Natural killer cell treated with Interleukin-12 subunit alpha and Interleukin-12 subunit beta and Interleukin-15 and Interleukin-18, amount 100 ng/mL, for 72 hours (primary cell): Measurements from ENCODE around the gene ARRB1. TPM values are rescaled to one million over a fixed set of nuclear protein-coding genes. Genes with fewer than 3 reads are reported as not detected.
A peak's percentile ranks its signal among the peaks of the same experiment; 100 is the strongest.
"Not testable (repeated sequence)": the region's sequence is repeated elsewhere in the genome, so short reads cannot be mapped to it uniquely, and the experiment has no call there.

Experiments
- ATAC-seq, 2 donors: fragments of 150-1000 bp; cut with Tn5 transposase in 1 of 2; sonication (Bioruptor Pico), chemical (Tn5 transposase) in 1 of 2; 2 replicates each; pipeline ENCODE4 v1.10.0; 2021
- DNase-seq: peaks from one replicate; pipeline ENCODE4 v3.0.0; 2022; ENCODE audit warnings: low spot score
- H3K27ac Mint-ChIP-seq, 2 donors: 1 replicate in 1 of 2; 2 replicates in 1 of 2; pipeline ENCODE4 v1.8.0; 2022; ENCODE audit warnings: mixed read lengths in 2 of 2, mild to moderate bottlenecking in 1 of 2, moderate library complexity in 1 of 2
- H3K27me3 Mint-ChIP-seq, 2 donors: 1 replicate in 1 of 2; 2 replicates in 1 of 2; pipeline ENCODE4 v1.8.0; 2022; ENCODE audit warnings: mixed read lengths in 2 of 2
- H3K36me3 Mint-ChIP-seq: one replicate; pipeline ENCODE4 v1.8.0; 2022; ENCODE audit warnings: mixed read lengths
- H3K4me1 Mint-ChIP-seq, 2 donors: 1 replicate in 1 of 2; 2 replicates in 1 of 2; pipeline ENCODE4 v1.8.0; 2022; ENCODE audit warnings: low read depth in 2 of 2, mixed read lengths in 2 of 2, mild to moderate bottlenecking in 1 of 2
- H3K4me3 Mint-ChIP-seq: one replicate; pipeline ENCODE4 v1.8.0; 2022; ENCODE audit warnings: mixed read lengths
- H3K9me3 Mint-ChIP-seq: 2 replicates; pipeline ENCODE4 v1.8.0; 2022; ENCODE audit warnings: mixed read lengths
- total RNA-seq, 2 donors: library from RNA; stranded (reverse); gene quantifications; one replicate each; pipeline ENCODE4 v1.2.3, GENCODE V29; 2022

The ARRB1 gene
- total RNA-seq, 2 donors from 2014 or later, result 47.8 to 54.5 TPM

DNA sequence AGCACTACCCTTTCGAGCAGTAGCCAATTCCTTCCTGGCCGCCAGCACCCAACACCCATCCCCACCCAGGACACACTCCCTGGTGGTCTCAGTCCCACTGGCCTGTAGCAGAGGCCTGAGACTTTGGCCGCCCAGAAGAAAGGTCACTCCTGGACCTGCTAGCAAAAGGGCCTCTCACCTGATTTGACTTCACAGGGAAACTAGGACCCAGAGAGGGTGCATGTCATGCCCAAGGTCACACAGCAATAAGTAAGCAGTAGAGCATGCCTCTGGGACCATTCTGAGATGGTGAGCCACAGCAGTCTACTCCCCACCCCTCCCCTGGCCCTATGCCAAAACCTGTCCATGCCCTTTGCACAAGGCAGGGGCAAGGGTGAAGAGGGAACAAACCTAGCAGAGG lies 7.3 kb downstream of the ARRB1 start:
- Mint-ChIP-seq H3K4me3 (no peak overlapping the region), H3K9me3 (no peaks in the 10 kb centered on the region), H3K27ac (peak overlapping the region; percentile 66 to 92), H3K27me3 (no peaks in the 10 kb centered on the region), H3K4me1 (peaks cover 81 to 85% of the 10 kb centered on the region in 2 donors), H3K36me3 (no peaks in the 10 kb centered on the region)
- ATAC-seq, result no peak
- DNase-seq, result peak; percentile 51

DNA sequence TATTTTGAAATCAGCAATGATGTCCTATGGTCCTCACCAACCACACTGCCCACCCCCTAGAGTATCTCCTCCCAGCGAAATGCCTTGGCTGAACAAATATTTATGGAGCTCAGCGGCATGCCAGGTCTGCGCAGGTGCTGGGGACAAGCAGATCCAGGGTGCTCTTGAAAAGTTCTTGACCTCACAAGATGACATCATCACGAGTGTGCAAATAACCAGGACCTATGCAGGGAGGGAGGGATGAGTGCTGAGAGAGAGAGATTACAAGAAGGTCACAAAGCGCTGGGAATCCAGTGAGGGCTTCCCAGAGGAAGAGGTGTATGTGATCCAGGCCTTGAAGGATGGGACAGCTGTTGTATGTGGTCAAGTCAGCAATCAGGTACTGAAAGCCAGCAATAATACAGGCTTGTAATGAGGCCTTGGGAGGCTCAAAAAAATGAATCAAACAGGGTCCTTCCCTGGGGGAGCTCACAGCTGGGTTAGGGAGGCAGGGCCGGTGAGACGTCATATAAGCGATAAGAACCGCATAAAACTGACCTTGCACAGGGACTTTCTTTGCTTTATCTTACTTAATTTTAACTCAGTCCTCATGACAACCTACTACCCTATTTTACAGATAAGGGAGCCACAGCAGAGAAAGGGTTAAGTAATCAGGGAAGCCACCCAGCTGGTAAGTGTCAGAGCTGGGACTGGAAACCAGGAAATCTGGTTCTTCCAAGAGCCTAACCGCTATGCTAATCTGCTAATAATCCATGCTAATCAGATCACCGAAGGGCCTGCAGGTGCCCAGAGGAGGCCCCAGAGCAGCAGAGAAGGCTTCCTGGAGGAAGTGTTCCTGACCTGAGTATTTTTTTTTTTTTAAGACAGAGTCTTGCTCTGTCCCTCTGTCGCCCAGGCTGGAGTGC lies 8.2 kb downstream of the ARRB1 start:
- Mint-ChIP-seq H3K4me3 (peak overlapping the region; percentile 2), H3K27ac (peak overlapping the region; percentile 66 to 92), H3K36me3 (no peaks in the 10 kb centered on the region), H3K9me3 (no peaks in the 10 kb centered on the region), H3K27me3 (no peaks in the 10 kb centered on the region), H3K4me1 (peaks cover 78 to 83% of the 10 kb centered on the region in 2 donors)
- ATAC-seq, result no peak
- DNase-seq, result peak; percentile 44

GRCh38 chr11:75342231-75342918 lies 9.1 kb downstream of the ARRB1 start:
- peak overlapping the region; percentile 78 for H3K4me3 Mint-ChIP-seq
- H3K27ac Mint-ChIP-seq, result peak overlapping the region; percentile 66 to 92

DNA sequence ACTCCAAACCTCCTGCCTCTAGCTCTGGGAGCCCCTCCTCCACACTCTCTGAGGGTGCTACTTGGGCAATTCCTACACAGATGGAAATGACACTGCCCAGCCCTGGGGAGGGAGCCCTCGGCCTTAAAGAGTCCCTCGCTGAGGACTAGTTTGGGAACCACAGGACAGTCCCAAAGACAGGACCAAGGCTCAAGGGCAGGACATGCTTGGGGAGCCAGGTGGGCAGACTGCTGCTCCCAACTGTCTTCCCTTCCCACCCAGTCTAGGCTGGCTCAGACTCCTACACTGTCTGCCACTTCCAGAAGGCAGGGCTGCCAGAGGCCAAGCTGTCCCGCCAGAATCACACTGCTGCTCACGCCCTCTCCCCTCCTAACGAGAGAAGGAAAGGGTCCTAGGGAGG lies 9.8 kb downstream of the ARRB1 start:
- peak; percentile 57 for DNase-seq
- Mint-ChIP-seq H3K36me3 (no peaks in the 10 kb centered on the region), H3K27me3 (no peaks in the 10 kb centered on the region), H3K4me3 (peak overlapping the region; percentile 78), H3K9me3 (no peaks in the 10 kb centered on the region), H3K4me1 (peaks cover 79 to 82% of the 10 kb centered on the region in 2 donors), H3K27ac (peak overlapping the region; percentile 66 to 92)
- ATAC-seq, result no peak

More at GRCh38 chr11:75342231-75342918, 9.1 kb downstream of the ARRB1 start:
- no peaks in the 10 kb centered on the region for H3K9me3 Mint-ChIP-seq
- ATAC-seq (no peak), DNase-seq (peak; percentile 29)
- H3K36me3 Mint-ChIP-seq, result no peaks in the 10 kb centered on the region
- H3K27me3 Mint-ChIP-seq, result no peaks in the 10 kb centered on the region
- peaks cover 79 to 82% of the 10 kb centered on the region in 2 donors for H3K4me1 Mint-ChIP-seq

DNA sequence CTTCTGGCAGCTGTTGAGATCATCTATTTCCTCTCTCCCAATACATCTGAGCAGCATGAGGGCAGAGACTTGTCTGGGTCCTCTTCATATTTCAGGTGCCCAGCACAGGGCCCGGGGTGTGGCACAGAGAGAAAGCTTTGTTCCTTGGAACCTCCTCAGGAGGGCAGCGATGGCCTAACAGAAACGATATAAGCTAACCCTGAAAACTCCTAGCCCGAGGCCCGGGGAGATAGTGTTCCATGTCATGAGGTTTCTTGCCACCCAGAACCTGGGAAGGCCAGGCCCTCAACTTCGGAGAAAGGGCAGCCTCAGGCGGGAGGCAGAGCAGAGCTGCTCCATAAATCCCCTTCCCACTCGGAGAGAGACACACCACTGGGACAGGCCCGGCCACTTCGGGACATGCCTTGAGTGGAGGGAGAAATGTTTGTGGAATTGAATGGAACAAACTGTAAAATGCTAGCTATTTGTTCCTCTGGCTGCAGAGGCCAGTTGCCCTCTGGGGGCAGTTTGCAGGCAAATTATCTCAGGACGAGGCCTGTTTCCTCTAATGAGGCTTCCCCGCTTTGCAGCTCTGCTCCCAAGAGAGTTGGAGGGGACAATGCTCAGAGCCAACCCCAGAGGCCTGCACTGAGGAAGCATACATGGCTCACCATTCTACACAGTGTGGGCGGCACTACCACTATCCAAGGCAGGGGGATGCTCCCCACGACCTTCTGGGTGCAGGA lies 11.6 kb downstream of the ARRB1 start:
- Mint-ChIP-seq H3K27ac (peak overlapping the region; percentile 66 to 92), H3K9me3 (no peaks in the 10 kb centered on the region), H3K4me3 (peak overlapping the region; percentile 78), H3K4me1 (peaks cover 73 to 76% of the 10 kb centered on the region in 2 donors), H3K36me3 (no peaks in the 10 kb centered on the region), H3K27me3 (no peaks in the 10 kb centered on the region)
- DNase-seq, result peak; percentile 41
- peak in 1 of 2 donors; percentile 20 for ATAC-seq

DNA sequence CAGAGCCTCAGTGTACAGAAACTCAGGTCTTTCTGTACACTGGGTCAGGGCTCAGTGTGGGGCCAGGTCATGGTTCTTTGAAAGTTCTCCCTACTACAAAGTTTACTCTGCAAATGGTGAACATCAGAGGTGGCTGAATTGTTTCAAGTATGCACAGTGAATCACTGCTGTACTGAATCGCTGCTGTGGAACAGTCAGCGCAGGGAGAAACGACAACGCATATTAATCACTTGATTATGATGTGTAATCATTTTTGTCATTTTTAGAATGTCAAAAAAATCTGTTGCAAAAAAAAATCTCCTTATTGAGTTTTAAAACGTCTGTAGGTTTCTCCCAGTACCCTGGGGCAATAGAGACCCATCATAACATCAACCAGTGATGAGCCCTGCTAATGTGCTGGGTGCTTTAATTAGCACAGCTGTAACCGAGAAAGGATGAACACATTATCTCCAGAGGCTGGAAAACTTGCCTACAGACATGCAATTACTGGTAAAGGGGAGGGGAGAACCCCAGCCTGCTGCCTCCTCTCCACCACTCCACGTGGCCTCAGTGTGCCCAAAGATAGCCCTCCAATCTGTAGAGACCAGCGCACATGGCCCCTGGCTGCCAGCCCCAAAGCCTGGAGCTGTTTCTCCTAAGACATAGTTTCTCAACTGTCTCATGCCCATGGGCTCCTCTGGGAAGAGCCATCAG lies 12.8 kb downstream of the ARRB1 start:
- Mint-ChIP-seq H3K4me1 (peaks cover 76 to 78% of the 10 kb centered on the region in 2 donors), H3K9me3 (no peaks in the 10 kb centered on the region), H3K27me3 (no peaks in the 10 kb centered on the region), H3K36me3 (no peaks in the 10 kb centered on the region), H3K4me3 (peak overlapping the region; percentile 78), H3K27ac (peak overlapping the region; percentile 66 to 92)
- DNase-seq, result no peak
- ATAC-seq, result no peak

DNA sequence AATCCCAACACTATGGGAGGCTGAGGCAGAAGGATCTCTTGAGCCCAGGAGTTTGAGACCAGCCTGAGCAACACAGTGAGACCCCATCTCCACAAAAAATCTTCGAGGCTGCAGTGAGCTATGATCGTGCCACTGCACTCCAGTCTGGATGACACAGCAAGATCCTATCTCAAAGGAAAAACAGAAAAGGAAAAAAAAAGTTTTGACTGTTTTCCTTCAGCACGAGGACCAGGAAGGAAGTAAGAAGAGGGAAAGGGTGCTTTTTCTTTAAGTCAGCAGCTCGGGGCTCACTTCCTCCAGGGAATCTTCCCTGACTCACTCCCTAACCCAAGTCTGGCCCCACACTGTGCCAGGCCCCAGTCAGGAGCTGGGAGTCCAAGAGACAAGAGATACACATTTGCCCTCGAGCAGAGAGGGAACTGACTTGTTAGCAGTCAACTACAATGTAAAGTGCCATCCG lies 14.2 kb downstream of the ARRB1 start:
- no peaks in the 10 kb centered on the region for H3K27me3 Mint-ChIP-seq
- no peak overlapping the region for H3K4me3 Mint-ChIP-seq
- H3K36me3 Mint-ChIP-seq, result no peaks in the 10 kb centered on the region
- no peaks in the 10 kb centered on the region for H3K9me3 Mint-ChIP-seq
- peaks cover 75 to 78% of the 10 kb centered on the region in 2 donors for H3K4me1 Mint-ChIP-seq
- peak; percentile 31 for DNase-seq
- no peak for ATAC-seq
- H3K27ac Mint-ChIP-seq, result peak overlapping the region; percentile 84 to 92

GRCh38 chr11:75334976-75335375 lies 16.5 kb downstream of the ARRB1 start:
- H3K36me3 Mint-ChIP-seq, result no peaks in the 10 kb centered on the region
- peak overlapping the region in 1 of 2 donors; percentile 75 for H3K27ac Mint-ChIP-seq
- peaks cover 71 to 73% of the 10 kb centered on the region in 2 donors for H3K4me1 Mint-ChIP-seq
- no peak for ATAC-seq
- no peak overlapping the region for H3K4me3 Mint-ChIP-seq
- no peak for DNase-seq
- H3K9me3 Mint-ChIP-seq, result no peaks in the 10 kb centered on the region
- H3K27me3 Mint-ChIP-seq, result no peaks in the 10 kb centered on the region

- Mint-ChIP-seq H3K36me3 (no peaks in the 10 kb centered on the region), H3K4me1 (peaks cover 71 to 74% of the 10 kb centered on the region in 2 donors), H3K4me3 (no peak overlapping the region), H3K9me3 (no peaks in the 10 kb centered on the region), H3K27me3 (no peaks in the 10 kb centered on the region), H3K27ac (peak overlapping the region; percentile 27 to 82)
- DNase-seq (no peak), ATAC-seq (no peak)
Measured at GRCh38 chr11:75334402-75334891, 17.0 kb downstream of the ARRB1 start.

DNA sequence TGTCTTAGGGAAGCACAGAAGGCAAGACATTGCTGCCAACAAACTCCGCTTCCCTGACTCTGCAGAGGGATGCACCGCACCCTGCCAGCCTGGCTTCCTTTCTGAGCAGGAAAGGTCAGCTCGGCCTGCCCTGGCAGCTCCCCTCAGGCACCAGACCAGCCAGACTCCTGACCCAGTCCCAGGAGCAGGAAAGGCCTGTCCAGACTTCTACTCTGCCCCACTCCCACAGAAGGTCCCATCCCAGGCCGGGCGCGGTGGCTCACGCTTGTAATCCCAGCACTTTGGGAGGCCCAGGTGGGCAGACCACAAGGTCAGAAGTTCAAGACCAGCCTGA lies 17.7 kb downstream of the ARRB1 start:
- no peaks in the 10 kb centered on the region for H3K36me3 Mint-ChIP-seq
- H3K4me3 Mint-ChIP-seq, result no peak overlapping the region
- H3K27ac Mint-ChIP-seq, result peak overlapping the region; percentile 34 to 82
- peaks cover 65 to 71% of the 10 kb centered on the region in 2 donors for H3K4me1 Mint-ChIP-seq
- no peak for ATAC-seq
- H3K27me3 Mint-ChIP-seq, result no peaks in the 10 kb centered on the region
- no peak for DNase-seq
- H3K9me3 Mint-ChIP-seq, result no peaks in the 10 kb centered on the region

GRCh38 chr11:75333022-75333806 lies 18.2 kb downstream of the ARRB1 start:
- Mint-ChIP-seq H3K4me3 (no peak overlapping the region), H3K9me3 (no peaks in the 10 kb centered on the region), H3K4me1 (peaks cover 68 to 73% of the 10 kb centered on the region in 2 donors), H3K27me3 (no peaks in the 10 kb centered on the region), H3K36me3 (no peaks in the 10 kb centered on the region), H3K27ac (peak overlapping the region; percentile 34 to 73)
- DNase-seq (no peak), ATAC-seq (no peak)

DNA sequence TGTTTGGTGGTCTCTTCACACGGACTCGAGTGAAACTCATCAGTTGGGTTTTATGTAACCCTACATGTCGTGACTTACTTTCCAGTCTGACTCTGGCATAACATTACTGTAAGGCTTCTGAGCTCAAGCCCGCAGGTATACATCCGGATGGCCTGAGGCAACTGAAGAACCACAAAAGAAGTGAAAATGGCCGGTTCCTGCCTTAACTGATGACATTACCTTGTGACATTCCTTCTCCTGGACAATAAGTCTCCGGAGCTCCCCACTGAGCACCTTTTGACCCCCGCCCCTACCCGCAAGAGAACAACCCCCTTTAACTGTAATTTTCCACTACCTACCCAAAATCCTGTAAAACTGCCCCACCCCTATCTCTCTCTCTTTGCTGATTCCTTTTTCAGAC lies 19.7 kb downstream of the ARRB1 start:
- H3K4me3 Mint-ChIP-seq, DNase-seq, H3K9me3 Mint-ChIP-seq, H3K27me3 Mint-ChIP-seq, H3K36me3 Mint-ChIP-seq, ATAC-seq: not testable (repeated sequence)
- Mint-ChIP-seq H3K4me1 (peaks cover 59 to 64% of the 10 kb centered on the region in 2 donors), H3K27ac (peak overlapping the region; percentile 26)
